T-helper 22 cell (primary cell): ENCODE results near the gene CLEC4G.
"Not testable (repeated sequence)": the region's sequence is repeated elsewhere in the genome, so short reads cannot be mapped to it uniquely, and the experiment has no call there.

Source experiments
- DNase-seq: peaks from one replicate; pipeline ENCODE4 v3.0.0-alpha.2; 2020; ENCODE audit warnings: low read depth

The CLEC4G gene

DNA sequence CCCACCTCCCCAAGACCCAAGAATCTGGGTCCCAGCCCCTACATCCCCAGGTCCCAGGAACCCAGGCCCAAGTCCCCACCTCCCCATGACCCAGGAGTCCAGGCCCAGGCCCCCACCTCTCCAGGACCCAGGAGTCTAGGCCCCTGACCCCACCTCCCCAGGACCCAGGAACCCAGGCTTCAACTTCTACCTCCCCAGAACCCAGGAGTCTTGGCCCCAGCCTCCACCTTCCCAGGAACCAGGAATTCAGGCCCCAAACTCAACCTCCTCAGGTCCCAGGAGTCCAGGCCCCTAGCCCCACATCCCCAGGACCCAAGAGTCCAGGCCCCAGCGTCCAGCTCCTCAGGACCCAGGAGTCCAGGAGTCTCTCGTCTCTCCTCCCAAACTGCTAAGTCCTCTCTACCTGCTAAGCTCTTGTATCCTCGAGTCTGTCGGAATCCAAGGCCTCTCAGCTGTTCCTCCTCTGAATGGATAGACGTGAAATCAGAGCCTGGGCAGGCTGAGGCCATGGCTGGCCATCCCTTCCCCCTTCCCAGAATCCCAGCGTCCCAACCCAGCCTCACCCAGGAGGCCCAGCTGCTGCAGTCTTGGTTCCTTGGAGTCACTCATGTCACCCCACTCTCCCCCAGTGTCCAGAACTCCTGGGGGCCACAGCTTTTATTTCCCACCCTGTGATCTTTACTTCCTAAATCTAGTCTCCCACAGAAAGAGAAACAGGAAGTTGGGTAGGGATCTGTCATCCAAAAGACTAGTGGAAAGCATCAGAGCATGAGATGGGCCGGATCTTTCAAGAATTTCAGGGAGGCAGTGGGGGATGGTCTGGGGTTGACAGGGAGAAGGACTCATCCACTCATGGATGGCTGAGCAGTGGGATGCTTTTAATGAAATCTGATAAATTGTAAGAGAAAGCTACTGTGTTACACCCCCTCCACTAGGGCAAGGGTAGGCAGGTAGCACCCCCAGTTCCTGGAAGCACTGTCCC lies 15.3 kb upstream of the CLEC4G start, which contains the start of gene CD209:
Gene CD209 (minus strand): TSS at position 632 of the 982 bp plus-strand sequence. CDS start 23 bp downstream, at position 609.
- DNase-seq: no peak

DNA sequence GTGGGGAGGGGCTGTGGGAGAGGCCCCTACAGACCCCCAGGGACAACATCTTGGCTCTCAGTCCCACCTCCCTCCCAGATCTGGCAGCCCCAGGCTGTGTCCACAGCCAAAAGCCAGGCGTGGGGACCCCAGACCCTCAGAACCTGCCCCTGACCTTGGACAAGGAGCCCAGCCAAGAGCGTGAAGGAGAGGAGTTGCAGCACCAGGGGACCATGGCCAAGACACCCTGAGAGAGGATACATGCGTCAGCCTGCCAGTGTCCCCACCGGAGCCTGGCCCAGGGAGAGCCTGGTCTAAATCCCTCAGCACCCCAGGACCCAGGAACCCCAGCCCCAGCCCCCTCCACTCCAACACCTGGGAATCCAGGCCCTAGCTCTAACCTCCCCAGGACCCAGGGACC lies 14.4 kb upstream of the CLEC4G start:
- DNase-seq: not testable (repeated sequence)

DNA sequence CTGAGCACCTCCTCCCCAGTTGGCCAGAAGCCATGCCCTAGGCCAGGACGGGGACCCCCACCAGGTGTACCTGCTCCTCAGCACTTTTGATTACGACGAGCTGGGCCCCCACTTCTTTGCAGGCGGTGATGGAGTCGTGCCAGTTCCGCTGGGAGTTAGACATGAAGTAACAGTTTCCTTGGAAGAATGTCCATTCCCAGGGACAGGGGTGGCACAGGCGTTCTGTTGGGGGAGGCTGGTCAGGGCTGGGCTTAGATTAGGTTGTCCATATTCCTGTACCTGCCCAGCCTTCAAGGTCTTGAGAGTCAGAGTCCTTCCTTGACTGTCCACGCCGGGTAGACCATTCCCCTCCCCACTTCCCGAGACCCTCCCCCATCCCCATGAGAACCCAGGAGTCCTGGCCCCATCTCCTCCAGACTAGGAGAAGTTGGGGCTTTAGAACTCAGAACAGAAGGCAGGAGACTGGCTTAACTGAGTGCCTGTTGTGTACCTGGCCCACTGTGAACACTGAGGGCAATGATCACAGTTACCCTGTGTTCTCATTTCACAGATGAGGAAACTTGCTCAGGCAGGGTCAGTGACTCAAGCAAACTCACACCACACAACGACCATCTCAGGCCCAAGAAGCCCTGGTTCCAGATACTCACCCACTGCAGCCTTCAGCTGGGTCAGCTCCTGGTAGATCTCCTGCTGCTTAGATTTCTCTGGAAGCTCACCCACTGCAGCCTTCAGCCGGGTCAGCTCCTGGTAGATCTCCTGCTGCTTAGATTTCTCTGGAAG lies 13.2 kb upstream of the CLEC4G start:
- no peak for DNase-seq

DNA sequence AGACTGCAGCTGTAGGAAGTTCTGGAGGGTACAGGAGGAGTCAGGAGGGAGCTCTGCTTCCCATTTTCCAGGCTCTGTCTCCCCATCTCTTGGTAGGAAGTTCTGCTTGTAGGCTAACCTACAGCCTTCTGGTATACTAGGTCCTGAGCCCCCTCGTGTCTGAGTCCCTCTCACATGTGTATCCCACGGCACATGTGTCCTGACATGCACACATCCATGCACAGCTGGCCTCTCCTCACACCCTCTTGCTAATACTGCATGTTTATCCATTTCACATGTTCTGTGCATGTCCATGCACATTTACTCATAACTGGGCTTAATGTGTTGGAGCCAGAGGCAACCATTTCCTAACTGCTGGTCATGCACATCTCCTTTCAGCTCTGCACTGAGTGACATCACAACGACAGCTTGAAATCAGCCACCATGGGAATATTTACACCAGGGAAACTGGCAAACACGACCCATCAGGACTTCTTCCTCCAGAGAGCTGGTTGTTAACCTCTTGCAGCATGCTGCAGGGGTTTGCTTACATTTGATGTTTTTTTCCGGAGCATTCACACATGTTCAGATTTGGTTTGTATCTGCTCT lies 12.4 kb upstream of the CLEC4G start:
- DNase-seq: no peak

DNA sequence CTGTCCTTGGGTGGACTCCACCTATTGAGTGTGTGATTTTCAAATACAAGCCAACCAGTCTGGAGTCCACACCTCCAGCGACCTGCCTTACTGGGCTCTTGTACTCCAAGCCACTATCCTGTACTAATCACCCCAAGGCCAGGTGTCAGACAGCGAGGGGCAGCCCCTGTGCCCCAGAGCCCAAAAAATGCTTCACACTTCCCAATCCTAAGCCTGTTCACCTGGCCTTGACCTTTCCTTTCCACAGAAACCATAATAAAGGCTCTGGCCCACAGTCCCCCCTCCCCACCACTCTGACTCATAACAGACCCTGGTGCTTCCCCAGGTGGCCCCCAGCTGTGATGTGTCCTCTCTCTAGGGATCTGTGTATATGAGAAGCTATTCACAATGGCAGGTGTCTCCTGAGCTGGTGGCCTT lies 11.5 kb upstream of the CLEC4G start:
- DNase-seq: no peak

DNA sequence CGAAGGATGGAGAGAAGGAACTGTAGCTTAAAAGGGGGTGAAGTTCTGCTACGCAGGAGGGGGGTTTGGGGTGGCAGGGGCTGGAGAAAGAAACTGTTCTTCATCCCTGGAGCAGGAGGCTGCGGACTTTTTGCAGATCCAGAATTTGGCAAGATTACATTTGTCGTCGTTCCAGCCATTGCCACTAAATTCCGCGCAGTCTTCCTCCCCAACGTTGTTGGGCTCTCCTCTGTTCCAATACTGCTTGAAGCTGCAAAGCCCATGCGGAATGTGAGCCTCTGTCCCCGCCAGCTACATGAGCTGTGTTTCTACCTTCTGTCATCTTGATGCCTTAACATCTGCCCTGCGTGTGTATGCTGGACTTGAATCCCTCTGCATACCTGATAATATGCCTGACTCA lies 11.1 kb upstream of the CLEC4G start:
- no peak for DNase-seq

DNA sequence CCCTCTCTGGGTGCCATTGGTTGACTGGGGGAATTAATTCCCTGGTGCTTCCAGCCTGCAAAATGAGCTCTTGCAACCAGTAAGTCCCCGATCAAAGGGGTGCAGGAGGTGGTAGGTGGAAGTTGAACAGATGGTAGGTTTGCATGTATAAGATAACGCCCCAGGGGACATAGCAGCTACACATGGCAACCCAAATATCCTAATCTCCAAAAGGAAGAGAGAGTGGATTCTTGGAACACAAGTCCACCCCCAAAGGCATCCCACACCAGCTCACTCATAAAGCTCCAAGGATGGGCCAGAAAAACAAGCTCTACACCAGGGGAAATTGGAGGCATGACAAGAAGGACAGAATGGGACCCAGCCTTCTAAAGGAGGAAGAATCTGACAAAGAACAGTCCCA lies 10.7 kb upstream of the CLEC4G start:
- no peak for DNase-seq

DNA sequence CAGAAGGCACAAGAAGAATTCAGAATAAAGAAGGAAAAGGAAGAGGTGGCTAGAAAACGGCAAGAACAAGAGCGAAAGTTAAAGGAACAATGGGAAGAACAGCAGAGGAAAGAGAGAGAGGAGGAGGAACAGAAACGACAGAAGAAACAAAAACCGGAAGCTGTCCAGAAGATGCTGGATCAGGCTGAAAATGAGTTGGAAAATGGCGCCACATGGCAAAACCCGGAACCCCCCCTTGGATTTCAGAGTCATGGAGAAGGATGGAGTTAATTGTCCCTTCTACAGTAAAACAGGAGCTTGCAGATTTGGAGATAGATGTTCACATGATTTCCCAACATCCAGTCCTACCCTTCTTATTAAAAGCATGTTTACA lies 8.8 kb upstream of the CLEC4G start:
- no peak for DNase-seq

DNA sequence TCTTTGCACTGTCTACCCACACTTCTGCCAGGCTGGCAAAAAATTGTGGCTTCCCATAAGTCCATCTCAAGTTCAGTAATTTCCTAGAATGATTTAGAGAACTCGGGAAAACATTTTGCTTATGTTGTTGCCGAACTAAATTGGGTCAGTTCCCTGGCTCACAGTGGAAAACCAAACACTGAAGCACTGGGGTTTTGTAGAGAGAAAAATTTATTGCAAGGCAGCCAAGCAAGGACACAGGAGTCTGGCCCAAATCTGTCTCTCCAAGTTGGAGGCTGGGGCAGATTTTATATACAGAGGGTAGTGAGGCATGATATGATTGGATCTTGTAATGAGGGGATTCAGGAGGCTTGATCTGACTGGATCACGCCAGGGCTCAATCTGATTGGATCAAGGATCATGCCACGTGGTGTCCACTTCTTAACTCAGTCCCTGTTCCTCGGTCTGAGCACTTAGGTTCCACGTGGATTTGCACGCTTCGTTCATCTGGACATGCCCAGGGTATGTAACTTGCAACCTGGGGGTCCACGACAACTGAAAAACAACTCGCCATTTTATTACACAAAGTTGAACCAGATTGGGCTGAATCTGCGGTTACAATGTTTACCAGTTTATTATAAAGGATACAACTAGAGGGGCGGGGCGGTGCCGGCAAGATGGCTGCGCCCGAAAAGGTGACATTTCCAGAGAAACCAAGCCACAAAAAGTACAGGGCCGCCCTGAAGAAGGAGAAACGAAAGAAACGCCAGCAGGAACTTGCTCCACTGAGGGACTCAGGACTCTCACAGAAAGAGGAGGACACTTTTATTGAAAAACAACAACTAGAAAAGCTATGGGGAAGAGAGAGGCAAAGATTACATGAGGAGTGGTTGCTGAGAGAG lies 8.1 kb upstream of the CLEC4G start:
- no peak for DNase-seq

DNA sequence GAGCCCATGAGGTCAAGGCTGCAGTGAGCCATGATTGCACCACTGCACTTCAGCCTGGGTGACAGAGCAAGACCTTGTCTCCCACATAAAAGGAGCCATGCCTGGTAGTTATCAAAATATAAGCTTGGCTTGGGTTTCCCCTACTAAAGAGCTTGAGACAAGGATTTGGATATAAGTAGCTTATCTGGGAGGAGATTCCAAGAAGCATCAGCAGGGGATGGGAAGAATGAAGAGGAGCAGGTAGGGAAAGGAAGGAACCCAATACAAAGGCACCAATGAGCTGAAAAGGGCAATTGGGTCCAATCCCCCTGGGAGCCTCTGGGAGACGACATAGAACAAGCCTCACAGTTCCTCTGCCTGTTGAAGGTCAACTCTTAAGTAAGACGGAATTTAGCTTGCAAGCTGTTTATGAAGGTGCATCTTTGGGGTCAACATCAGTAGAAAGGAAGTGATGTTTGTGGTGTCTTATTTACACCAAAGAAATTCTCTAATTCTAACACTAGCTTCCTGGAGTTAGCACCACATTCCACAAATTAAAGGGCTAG lies 7.4 kb upstream of the CLEC4G start:
- DNase-seq: no peak

DNA sequence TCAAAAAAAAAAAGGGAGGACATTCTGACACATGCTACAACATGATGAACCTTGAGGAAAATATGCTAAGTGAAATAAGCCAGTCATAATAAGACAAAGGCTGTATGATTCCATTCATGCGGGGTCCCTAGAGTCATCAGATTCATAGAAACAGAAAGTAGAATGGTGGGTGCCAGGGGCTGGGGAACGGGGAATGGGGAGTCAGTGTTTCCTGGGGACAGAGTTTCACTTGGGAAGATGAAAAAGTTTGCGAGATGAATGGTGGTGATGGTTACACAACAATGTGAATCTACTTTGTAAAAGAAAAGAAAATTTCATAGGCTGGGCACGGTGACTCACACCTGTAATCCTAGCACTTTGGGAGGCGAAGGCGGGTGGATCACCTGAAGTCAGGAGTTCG lies 6.1 kb upstream of the CLEC4G start:
- no peak for DNase-seq

DNA sequence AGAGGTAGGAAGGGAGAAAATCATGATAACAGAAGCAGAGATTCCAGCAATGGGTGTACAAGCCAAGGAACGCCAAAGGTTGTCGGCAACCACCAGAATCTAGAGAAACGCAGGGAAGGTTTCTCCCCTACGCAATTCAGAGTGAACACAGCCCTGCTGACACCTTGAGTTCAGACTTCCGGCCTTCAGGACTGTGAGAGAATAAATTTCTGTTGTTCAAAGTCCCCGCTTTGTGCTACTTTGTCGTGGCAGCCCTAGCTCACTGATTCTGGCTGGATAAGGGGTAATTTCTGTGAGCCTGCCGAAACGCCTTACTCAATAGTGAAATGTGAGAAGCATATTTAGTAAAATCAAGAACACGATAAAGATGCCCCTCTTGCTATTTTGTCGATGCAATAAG lies 5.3 kb upstream of the CLEC4G start:
- no peak for DNase-seq

DNA sequence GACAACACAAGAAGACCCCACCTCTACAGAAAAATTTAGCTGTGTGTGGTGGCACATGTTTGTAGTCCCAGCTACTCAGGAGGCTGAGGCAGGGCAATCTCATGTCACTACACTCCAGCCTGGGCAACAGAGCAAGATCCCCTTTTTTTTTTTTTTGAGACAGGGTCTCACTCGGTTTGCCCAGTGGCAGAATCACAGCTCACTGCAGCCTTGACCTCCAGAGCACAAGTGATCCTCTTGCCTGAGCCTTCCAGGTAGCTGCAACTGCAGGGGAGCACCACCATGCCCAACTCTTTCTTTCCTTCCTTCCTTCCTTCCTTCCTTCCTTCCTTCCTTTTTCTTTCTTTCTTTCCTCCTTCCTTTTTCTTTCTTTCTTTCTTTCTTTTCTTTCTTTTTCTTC lies 4.2 kb upstream of the CLEC4G start:
- no peak for DNase-seq

DNA sequence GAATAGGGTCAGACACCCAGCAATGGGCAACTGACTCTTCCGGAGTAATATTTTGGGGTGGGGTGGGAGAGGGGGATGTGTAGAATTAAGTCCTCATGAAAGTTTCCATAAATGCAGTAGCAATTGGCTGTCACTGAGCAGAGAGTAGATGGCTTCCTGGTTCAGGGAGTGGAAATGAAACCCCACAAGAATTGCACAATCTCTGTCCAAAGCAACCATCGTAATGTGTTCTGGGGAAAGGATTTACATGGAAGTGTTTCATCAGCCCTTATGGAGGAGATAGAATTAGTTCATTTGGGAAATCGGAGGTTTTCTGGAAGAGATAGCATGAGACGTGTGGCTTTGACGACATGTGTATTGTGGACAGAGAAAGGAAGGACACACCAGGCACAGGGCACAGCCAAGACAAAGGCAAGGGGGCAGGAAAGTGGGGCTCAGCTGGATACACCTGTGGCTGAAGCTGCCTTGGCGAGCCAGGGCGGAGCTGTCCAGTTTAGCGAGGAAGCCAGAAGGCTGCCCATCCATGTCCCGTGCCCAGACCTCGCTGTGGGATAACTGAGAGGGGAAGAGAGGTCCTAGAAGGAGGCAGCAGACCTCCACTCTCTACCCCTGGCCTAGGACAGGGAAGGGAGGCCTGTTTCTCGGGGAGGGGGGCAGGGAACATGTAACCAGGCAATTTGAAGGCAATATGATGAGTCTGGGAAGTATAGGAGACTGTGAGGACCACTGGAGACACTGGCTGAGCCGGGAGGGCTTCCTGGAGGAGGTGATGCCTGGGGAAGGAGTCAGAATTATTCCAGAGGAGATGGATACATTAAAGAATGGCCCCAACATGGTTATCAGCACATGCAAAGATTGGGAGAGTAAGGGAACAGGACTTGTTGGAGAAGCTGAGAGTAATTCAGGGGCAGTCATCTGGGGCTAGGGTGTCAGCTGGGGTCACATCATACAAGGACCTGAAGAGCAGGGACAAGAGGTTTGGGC lies 2.6 kb upstream of the CLEC4G start:
- no peak for DNase-seq

DNA sequence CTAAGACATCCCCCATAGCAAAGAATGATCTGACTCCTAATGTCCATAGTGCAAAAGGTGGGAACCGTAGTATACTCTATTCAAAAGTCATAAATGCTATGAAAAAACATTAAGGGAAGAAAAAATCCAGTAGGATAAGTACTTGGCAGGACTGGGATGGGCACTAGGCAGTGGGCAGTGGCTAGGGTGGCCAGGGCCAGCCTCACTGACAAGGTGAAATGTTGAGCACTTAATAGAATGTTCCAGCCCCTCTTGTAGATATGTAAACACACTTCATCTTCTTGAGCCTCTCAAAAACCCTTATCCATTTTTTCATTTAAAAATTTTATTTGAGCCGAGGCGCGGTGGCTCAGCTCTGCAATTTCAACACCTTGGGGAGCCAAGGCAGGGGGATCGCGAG lies 1.5 kb upstream of the CLEC4G start:
- no peak for DNase-seq

DNA sequence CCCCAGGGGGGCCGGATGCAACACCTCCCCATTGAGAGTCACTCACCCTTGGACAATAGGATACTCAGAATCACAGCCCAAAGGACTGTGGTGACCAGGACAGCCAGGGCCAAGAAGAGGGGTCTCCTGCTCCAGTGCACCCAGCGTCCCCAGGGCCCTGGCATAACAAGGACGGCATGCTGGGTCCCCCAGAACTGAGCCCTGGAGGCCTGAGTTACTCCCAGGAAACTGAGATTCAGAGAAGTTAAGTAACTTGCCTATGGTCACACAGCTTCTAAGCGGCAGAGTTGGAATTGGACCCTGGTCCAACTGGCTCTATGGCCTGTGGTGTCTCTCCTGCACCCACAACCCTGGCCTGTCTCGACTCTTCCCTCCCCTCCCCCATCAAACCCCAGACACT lies 295 bp downstream of the CLEC4G start:
- DNase-seq: no peak

DNA sequence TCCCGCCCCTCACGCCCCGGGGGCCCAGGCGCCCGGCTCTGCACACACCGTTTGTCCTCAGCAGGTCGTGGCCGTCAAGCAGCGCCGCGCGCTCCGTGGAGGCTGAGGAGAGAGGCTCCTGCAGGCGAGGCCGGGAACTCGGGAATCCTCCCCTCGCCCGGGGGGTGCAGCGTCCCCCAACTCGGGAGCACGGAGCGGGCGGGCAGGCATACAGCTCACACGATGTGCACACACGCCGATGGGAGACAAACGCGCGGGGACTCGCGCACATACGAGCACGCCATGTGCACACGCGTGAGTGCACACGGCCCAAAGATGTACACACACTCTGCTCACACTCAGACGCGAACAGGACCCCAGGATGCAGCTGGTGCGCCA lies 703 bp downstream of the CLEC4G start:
- no peak for DNase-seq

DNA sequence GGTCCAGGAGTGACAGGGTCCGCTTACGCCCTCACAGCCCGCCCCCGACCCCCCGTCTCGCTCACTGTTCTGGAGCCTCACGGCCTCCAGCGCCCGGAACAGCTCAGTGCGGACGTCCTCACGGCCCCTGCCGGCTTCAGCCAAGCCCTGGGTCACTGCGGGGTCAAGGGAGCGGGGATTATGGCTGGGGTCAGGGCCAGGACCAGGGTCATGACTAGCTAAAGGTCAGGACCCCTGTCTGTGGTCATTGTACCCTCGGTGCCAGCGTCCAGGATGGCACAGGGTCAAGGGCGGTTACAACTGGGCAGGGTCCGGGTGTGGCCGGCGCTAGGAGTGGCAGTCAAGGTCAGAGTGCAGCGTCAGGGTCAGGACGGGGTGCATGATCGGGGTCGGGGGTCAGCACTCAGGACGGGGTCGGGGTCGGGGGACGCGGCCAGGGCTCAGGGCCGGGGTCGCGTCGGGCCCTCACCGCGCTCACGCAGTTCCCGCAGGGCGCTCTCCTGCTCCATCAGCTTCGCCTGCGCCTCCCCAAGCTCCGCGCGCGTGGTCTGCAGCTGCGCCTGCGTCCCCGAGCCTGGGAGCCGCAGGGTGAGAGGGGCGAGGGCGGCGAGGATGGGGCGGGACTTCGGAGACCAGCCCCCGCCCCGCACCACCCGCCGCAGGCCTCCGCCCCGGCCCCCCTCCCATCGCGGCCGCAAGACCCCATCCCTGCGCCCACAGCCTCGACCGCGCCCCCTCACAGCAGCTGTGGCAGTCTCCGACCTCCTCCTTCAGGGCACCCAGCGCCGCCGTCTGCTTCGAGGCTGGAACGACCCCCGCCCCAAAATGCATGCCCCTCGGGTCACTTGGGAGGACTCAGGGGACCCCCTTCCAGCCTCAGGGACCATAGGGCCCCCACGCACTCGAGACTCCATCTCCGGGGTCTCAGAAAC lies 1.4 kb downstream of the CLEC4G start:
- no peak for DNase-seq

DNA sequence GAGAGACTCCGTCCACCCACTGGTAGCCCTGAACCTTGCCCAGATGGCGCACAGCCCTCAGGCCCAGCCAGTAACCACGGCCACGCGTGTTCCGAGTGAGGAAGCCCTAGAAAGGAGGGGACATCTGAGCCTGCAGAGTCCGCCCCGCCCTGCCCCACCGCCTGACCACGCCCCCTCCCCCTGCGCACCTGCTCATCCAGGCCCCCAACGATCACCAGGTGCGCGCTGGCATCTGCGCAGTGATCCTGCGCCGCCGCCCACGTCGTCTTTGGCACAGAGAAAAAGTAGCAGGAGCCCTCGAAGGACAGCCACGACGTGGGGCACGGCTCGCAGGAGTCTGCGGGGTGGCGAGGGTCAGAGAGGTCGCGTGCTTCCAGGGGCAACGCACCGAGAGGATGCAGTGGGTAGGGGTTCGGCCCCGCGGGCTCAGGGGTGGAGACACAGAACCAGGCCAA lies 2.1 kb downstream of the CLEC4G start:
- no peak for DNase-seq
